GM21515 (cell line): ENCODE data around the gene DOCK4.

Experiments
- ATAC-seq: cut with Tn5 transposase; IDR thresholded peaks from one replicate; pipeline ENCODE4 v1.9.1; 2021; ENCODE audit not compliant: unreplicated experiment

The DOCK4 gene

DNA sequence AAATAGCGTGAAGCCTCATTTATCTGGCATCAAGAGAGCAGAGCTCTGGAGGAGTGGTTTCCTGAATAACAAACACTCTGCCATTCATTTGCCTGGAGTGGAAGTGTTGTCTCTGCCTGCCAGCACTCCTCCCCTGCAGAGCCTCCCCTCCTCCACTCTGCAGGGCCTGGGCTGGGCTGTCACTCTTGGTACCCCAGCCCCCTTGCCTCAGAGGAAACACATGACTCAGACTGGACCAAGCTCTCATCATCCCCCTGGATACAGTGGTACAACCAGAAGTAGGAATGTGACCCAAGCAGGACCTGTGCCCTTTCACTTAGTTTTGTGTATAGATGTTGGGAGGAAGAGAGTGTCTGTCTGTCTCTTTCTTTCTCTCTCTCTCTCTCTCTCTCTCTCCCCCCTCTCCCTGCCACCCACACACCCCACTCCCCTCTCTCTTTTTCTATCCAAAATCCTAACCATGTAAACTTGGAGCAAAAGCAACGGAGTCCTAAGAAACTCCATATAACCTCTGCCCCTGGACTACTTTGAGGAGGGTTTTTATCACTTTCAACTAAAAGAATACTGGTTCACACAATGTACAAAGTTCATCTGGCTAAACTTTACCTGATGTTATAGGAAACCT is 43.9 kb downstream of the DOCK4 start:
- no peak for ATAC-seq

DNA sequence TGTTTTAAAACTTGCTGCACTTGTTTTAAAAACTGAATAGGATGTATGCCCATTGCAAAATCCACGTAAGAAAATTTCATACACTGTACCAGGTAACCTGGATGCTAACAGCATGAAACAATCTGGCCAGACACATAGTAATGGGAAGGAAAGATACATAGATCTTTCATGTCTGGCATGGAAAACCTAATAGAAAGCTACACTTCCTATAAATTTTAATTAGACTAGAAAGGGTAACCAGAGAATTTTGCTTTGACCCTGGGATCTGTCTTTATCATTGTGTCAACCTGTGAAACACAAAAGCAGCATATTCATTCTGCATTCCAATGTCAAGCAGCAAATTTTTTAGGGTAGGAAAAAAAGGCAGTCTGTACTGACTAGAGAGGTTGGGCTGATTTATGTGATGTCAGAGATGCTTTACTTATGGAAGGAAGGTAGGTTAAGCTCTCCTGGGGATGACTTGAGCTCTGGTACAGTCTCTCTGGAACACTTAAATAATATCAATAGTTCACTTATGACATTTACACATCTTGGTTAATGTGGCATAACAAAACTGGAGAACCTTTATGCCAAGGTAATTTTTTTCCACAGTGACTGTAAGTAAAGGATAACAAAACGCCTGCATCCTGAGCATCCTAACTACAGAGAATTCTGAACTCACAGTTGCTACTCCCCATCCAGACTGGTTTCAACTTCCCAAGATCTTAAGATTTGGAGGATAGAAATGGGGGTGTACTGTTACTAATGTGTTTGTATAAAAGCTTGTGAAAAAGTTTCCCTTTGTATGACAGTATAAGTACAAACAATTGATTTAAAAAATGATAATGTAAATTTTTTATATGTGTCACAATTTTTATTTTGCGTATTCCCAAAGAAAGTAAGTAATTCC is 44.7 kb downstream of the DOCK4 start:
- no peak for ATAC-seq

- no peak for ATAC-seq
Measured at GRCh38 chr7:112160771-112161150, 45.4 kb downstream of the DOCK4 start.

- ATAC-seq = no peak
Measured at GRCh38 chr7:112160130-112160770, 45.9 kb downstream of the DOCK4 start.

DNA sequence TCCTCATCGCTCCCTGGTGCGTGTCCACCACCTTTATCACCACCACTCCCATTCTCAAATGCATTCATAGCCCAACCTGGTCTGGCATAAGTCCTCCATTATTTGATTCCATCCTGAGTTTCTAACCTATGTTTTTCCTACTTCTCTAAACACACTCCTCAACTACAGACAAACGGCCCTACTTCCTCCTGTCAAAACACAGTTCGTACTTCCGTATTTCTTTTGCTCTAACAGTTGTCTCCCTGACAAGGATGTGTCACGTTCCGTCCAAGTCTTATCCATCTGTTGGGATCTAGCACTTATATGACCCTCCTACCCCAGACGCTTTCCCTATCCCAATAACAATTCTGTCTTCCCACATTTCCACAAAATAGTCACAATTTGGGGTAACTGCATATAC is 46.8 kb downstream of the DOCK4 start:
- ATAC-seq = no peak

DNA sequence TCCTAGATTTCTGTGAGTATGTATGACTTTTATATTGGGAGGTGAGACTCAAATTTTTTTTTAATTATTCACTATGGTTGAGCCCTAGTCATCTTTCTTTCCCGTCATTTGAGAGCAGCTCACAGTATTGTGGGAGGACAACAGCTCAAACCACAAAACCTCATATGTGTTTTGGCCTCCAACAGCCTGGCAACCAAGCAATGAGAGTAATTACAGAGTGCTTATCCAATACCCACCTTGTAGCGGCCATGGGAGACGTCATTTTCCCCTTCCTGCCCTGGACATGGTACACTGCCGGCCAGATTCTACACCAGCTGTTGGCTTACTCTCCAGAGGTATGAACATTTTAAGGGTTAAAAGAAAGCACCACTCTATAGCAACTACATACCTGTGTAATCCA is 49.1 kb downstream of the DOCK4 start:
- no peak for ATAC-seq

DNA sequence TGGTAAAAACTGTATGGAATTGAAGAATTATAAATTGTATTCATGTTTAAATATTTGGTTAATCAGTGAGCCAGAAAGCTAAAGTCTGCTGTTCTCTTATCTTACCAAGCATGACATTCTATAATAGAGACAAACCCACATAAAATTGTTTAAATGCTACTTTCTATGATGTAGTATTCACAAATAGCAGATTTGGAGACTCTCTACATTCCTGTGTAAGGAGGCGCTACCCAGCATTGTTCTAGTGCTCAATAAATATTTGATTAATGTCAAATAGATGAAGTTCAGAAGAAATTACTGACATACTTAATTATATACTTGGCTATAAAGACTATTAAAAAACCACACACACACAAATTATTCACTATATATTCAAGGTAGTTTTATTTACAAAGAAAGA is 49.8 kb downstream of the DOCK4 start:
- no peak for ATAC-seq

DNA sequence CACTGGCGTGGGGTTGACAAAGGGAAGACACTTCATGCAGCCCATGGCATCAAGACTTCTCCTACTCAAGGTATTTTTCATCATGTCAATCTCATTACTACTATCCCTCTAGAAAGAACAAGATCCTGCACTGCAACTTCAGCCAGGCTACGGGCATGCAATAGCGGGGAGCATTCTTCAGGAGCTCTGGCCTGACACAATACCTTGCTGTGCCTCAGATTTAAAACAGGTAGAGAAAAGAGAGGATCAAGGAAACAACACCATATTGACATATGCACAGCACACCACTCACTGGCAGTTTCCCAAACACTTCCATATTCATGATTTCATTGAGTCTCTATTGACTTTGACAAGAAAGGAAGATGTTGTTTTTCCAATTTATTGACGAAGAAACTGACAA is 51.5 kb downstream of the DOCK4 start:
- no peak for ATAC-seq

- no peak for ATAC-seq
Measured at GRCh38 chr7:112152186-112152585, 54.0 kb downstream of the DOCK4 start.

DNA sequence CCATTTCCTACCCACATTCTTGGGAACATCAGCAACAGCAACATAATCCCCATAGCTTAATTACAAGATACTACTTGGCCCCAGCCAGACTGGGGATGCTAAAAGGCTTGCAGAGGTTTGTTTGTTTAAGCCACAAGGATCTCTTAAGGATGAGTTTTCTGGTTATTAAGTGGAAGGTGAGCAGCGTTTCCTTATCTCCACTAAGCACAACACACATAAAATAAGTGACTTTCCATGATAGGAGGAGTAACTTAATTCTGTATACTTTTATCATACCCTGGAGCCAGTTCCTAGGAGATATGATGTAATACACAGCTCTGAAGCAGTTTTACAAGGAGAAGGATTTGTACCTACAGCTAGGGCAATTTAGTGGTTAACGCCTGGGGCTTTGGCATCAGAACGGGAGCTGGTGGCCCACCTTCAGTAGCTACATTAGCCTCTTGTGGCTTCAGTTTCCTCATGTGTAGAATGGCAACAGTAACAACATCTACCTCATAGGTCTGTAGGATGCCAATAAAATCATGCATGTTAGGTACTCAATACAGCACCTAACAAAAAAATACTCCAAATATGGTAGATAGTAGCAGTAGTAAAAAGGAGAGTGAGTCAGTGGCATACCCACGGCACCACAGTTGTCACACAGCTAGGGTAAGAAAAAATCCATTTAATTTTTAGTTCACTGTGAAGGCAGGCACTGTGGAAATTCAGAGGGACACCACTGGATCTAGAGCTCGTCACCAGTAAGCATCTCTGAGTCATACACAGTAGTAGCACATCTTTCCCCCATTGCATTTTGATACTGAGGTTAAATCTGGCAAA is 55.2 kb downstream of the DOCK4 start:
- ATAC-seq = no peak

- no peak for ATAC-seq
Measured at GRCh38 chr7:112149734-112150133, 56.5 kb downstream of the DOCK4 start.

DNA sequence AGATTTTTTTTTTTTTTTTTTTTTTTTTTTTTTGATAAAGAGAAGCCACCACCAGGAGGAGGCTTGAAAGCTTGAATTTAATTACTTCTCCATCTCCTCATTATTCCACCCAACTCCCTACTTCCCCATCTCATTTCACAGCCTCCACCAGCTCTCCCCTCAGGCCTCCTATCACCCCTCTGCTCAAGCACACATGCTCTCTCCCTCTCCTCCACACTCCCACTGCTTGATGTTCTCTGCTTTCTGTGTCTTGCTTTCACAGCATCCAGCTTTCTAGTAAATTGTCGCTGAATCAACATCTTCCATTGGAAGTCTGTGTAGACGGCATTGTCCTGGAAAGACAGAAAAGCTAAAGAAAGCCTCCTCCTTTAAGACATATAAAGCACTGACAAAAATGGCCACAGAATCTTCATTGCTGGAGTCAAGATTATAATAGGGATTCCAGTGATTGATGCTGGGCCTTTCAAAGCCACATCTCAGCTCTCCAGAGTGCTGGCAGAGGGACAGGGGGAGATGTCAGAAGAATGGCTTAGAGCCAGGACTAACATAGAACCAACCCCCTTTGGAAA is 58.3 kb downstream of the DOCK4 start:
- no peak for ATAC-seq

DNA sequence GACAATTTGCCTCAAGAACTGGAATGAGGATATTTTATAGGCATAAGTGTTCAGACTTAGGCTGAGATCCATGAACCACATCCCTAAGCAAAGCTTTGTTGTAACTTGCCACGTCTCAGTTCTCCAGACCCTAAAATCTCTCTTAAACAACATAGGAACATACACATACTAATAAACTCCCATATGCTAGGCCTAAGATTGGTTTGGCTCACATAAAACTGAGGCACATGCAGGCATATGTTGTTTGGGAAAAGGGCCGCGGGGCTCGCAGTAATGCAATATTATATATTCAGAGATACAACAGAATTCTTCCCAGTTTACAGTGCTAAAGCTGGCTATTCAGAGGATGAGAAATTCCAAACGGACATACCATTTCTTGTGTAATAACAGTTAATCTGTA is 61.0 kb downstream of the DOCK4 start:
- ATAC-seq = no peak

DNA sequence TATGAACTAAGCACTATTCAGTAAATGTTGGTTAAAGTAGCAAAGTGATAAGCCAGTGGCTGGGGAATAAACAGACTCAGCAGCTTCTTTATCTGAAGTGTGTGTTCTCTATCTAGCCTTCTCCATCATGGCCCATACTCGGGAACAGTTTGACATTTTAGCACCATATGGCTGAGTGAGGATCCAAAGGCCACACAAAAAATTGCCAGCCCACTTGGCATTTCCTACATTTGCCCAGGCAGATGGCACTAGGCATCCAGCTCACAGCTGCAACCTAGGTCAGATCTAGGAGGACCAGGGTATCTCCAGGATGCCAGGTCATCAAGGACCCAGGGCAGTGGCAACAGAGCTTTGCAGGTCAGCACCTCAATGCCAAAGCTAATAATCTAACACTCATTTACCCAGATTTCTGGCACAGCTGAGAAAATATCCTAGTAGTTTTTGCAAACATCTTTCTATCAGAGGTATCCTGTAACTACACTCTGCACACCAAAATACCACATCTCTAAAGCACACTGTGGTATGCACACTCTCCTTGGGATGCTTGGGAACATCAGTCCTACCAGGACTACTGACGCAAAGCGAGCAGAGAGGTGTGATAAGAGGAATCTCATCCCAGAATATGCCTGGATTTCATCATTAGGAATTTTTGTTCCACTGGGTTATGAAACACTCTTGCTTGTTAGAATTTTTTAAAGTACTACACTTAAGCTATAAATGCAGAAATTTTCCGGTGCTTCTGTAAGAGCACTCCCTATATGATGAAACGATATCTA is 61.7 kb downstream of the DOCK4 start:
- ATAC-seq = no peak

DNA sequence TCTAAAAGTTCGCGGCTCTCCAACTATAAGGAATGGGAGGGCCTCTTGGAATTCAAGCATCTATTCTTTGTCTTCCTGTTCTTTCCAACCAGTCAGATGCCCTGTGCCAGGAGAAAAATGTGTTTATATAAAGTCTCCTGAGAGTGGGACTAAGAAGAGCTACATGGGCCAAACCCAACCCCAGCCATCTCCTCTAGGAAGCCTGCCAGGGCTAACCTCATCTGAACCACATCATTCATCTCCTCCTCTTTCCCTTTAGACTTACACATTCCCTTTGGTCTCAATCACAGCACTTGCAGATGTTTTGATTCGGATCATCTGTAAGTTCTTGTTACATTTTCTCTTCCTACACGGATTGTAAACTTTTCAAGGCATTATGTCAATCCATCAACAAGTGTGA is 62.6 kb downstream of the DOCK4 start:
- ATAC-seq = no peak

DNA sequence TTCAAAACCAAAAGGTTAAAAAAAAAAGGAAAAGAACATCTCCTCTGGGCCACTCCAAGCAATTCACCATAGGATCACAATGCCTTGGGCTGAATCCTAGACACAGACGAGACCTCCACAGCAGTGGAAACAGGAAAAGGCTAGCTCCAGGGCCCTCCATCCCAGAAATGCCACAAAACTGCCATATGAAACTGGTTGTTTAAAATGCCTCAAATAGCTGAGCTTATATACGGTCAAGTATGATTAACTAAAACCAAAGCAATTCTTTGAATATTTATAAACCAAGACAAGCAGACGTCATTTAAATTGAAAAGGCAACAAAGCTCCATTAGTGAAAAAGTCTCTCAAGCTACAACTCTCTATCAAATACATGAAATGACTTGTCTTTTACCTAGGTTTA is 63.1 kb downstream of the DOCK4 start:
- no peak for ATAC-seq

DNA sequence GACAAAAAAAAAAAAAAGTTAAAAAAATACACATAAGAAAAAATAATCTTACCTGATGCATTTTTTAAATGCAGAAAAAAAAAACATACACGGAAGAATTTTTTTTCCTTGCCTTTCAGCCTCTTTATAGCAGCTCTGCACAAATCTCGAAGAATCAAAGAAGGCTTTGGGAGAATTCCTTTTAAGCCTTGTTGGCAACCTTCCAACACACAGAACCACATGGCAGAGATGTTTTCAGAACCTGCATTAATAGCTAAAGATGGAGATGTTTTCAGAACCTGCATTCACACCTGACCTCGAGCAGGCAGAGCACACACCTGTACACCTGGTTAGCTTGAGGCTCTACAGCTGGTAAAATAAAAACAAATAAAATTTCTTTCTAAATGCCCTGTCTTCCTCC is 65.6 kb downstream of the DOCK4 start:
- ATAC-seq = no peak

DNA sequence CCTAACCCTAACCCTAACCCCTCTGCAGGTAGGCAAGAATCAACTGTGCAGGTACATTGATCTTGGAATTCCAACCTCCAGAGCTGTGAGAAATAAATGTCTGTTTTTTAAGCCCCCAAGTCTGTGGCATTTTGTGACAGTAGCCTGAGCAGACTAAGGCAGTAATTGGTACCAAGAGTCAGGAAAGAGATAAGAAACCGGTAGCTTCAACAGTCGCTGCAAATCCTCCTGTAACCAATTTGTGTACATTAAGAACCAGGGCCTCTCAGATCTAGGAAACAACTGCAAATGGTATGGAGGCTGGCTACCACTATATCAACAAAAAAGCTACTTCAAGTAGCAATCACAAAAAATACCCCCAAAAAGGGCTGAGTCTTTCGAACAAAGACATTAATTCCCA is 67.3 kb downstream of the DOCK4 start:
- ATAC-seq = no peak

DNA sequence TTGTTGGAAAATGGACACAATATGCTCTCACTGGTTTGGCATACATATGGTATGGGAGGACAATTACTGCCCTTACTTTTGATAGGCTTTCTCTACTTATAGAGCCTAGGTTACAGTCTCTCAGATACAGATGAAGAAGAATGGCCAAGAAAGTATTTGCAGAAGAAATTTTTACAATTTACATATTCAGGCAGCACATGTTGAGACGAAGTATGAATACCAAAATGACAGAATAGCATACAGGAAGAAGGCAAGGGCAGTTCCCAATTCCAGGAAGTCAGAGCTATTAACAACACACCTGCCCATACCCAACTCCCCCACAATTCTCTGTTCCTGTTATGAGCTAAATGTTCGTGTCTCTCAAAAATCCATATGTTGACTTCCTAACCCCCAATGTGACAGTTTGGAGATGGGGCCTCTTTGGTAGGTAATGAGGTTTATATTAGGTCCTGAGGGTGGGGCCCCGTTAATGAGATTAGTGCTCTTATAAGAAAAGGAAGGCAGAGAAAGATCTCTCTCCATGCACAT is 67.8 kb downstream of the DOCK4 start:
- no peak for ATAC-seq
